COLO829 (cell line): ENCODE data around the gene KBTBD13.
A peak's percentile ranks its signal among the peaks of the same experiment; 100 is the strongest.
"Not testable (repeated sequence)": the region's sequence is repeated elsewhere in the genome, so short reads cannot be mapped to it uniquely, and the experiment has no call there.

ENCODE experiments used
- DNase-seq: peaks from one replicate; pipeline ENCODE4 v3.0.0; 2012; ENCODE audit warnings: low spot score

Gene KBTBD13

DNA sequence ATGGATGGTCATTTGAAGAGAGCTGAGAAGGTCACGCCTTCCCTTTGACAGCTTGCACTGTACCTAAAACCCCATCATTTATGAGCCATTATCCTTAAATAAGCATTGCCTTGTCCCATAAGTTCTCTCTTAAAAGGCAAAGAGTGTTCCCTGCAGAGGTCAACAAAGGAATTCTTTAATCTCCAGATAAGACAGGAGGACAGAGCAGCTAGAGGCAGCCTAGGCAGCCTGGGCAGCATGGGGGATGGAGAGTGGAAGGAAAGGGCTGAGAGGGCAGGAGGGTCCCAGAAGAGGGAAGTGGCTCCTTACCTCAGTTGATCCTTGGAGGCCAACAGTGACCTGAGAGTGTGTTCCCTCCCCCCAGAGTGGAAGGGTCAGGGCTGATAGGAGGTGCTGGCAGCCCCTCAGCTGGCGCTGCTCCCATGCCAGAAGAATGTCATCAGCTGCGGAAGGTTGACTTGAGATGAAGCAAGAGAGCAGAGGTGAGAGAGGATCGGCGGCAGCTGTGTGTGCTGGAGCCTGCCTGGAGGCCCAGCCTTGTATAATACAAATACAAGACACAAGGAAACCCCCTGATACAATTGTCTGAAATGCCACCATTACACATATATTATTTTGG lies 12.8 kb downstream of the KBTBD13 start:
- DNase-seq = no peak

DNA sequence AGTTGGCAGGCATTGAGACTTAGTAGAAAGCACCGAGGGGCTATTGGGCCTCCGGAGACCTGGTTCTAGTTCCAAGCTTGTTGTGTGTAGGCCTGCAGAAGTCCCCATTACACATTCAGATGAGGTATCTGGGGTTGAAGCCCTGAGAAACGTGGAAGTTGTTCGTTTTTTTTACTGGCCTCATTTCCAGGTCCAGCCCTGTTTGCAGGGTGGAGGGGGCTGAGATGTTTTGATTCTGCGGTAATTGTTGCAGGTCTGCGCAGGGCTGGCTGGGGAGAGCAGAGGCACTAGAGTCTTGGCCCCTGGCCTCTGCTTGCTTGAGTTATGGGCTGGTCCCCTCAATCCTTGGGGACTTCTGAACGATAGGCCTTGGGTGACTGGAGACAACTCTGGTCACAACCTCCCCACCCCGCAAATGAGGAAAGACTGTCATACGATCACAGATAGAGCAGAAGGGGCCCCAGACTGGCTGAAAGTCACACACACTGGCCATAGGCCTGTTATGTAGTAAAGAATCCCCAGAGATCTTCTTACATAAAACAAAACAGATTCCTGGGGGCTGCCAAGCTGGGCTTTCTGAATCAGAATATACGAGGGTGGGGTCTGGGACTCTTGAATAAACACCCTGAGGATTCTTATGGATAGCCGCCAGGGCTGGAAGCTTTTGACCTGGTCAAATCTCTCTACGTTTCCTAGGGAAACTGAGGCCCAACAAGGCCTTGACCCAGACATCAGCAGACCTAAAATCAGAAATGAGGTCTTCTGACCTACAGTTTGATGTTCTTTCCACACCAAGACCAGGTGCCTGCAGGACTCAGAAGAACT lies 15.6 kb downstream of the KBTBD13 start:
- no peak for DNase-seq

DNA sequence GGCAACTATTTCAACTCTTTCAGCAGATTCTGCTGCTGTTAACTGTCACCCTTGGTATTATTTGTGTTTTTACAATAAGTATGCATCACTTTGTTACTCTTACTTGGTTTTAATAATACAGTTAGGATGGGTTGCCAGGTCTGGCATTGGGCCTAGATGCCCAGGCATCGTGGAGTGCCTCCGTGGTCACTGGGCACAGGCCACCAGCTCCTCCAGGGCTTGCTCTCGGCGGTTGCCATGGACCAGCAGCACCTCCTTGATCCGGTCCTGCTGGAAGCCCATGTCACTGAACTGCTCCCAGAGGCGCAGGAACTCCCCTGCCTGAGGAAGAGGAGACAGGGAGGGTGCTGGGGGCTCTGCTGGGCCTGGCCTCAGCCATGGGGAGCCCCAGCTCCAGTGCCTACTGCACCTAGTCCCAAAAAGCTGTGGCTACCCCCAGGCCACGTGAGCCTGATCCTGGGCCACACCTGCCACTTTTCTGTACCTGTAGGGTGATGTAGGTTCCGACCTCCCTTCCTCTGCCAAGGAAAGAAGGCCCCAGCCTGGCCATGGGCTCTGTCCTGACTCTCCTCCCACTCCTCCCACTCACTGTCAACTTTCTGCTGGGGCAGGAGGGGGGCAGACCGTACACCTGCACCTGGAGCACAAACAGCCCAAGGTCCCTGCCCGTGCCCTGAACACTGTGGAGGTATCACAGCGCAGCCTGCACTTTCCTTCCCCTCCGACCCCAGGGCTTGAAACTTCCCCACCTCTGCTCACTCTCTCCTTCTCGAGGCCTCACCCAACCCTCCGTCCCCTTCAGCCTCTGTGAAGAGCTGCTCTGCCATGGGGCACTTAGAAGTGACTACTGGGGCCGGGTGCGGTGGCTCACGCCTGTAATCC lies 16.6 kb downstream of the KBTBD13 start:
- no peak for DNase-seq

DNA sequence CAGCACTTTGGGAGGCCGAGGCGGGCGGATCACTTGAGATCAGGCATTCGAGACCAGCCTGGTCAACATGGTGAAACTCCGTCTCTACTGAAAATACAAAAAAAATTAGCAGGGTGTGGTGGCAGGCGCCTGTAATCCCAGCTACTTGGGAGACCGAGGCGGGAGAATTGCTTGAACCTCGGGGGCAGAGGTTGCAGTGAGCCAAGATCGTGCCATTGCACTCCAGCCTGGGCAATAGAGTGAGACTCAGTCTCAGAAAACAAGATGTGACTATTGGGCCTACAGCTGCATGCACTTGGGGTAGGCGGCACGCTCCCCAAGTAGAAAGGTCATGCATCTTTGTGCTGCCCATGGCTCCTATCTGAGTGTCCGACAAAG lies 17.2 kb downstream of the KBTBD13 start:
- not testable (repeated sequence) for DNase-seq

DNA sequence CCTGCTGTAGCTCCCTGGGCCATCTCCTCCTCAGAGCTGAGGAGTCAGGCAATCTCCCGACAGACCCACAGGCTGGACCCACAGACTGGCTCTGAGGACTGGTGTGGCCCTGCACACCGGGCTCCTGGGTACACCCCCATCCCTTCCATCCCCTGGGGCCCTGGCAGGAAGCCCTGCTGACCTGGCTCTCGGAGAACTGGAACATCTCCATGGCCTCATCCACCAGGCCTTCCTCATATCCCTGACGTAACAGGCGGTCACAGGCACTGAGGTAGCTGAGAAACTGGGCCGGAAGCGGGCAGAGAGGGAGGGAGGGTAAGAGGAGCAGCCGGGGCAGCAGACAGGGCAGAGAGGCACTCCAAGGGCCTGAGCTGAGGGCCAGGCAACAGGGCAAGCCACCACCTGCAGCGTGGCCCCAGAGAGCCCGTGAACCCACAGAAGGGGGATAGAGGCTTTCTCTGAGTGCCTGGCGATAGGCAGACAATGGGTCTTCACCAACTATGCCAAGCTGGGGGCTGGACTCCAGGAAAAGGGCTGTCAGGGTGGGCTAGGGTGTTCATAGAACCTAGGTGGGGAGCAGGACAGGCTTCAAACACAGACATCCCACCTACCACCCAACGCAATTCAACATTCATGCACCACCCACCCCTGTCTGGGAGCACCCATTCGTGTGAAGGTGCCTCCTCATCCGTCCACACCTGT lies 17.9 kb downstream of the KBTBD13 start:
- no peak for DNase-seq

DNA sequence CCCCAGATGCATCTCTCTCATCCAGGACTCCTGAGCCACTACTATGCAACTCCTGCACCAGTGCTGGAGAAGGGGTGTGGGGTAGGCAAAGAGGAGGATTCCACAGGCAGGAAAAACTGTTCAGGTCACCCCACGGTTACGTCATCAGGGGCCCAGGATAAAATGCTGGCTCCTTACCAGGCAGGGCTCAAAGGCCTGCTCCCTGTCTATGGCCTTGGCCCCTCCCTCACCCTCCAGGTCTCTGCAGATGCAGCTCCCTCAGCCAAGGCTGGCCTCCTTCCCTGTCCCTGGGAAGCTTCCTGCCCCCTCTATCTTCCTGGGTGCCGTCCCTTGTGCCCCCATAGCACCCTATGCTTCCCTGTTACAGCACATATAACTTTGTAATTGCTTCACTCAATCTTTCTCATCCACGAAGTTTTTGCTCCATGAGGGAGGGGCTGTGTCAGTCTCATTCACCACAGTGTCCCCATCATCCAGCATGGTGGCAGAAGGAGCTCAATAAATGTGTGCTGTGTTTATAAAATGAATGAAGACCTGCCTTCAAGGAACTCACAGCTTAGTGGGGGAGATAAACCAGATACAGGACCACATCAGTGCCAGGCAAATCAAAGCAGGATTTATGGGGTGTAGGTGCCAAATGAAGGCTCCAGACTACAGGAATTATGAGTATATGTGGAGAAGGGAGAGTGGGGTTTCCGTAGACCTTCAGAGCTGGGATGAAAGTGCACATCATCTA lies 18.6 kb downstream of the KBTBD13 start:
- no peak for DNase-seq

DNA sequence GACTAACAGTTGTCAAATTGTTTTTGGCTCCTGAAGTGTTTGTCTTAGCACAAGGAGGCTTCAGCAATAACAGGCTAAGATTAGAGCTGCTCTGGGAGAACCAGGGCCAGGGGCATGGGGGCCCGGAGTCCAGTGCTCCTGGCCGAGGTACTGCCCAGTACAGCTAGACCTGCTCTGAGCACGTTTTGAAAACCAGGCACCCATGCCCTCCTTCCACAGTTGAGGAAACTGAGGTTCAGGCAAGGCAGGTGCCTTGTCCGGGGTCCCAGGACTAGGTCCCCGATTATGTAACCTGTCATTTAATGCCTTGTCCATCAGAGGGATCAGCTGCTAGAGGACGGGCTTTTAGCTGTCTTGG lies 19.2 kb downstream of the KBTBD13 start:
- no peak for DNase-seq

DNA sequence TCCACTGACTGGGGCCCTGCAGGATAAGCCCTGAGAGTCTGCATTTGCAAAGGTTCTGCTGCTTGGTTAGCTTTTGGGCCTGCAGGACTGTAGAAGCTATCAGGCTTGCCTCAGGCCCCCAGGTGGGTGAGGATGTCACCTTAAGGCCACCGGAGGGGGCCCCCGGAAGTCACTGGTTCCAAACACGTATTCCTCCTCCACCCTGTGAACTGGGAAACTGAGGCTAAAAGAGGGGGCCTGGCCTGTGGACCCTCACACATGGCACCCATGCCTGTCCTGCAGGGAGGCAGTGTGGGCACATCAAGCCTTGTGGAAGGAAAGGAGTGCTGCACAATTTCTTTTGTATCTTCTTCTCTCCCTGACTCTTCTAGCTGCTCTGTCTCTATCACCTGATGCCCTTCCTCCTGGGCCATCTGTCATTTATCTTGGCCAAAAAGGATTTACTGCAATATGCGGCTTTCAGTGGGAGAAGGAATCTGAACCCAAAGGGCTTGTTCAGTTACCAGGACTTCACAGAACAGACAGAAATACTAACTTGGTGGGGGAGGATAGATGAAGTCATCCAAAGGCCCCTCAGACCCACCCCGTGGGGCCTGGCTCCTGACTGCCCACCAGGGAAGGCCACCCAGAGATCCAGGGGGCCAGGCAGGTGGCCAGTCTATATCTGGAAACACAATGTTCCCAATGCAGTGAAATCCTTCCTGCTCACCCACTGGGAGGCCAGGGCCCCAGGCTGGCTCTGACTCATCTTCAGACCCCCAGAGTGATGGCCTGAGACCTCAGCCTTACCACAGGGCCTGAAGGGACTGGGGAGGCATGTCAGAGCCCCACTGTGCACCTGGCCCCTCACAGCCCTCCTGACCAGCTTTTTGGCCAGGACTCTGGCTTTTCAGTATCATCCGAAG lies 20.2 kb downstream of the KBTBD13 start:
- DNase-seq = no peak

DNA sequence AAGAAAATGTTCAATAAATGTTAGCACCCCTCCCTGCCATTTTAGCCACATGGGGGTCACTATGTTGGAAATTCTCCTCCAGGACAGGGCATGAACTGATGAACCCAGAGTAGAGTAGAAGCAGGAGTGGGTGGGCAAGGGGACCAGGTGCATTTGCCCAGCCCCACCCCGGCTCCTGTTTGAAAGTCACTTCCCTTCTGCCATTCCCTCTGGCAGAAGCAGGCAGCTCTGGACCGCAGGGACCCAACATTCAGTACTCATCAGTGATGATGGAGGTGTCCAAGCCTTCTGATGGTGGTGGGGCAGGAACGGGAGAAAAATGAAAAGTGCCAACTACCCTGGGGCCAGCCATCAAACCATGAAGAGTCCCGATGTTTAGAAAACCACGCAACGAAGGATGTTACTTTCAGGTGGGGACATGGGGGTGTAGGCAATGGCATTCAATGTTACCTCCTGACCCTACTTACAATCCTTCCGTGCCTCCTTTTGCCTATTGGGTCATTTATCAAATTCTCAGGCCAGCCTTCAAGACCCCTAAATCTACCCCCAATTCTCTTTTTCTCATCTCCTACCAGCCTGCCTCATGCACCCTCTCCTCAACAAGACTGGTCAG lies 21.2 kb downstream of the KBTBD13 start:
- DNase-seq = no peak

DNA sequence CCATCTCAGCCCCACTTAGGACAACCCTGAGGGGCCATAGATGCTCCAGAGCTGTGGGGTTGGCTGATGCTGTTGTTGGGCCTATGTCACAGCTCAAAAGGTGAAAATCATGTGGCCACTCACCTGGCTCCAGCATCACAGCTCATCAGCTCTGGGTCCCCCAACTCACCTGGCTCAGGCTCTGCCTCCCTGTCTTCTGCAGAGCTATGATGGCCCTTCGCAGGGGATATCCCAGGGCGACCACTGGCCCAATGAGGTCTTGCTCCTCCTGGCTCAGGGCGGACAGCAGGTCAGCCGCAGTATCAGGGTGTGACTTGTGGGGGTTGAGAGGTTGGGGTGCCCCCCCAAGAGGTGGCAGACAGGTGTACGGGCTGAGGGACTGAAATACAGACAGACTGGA lies 22.8 kb downstream of the KBTBD13 start:
- DNase-seq = no peak

DNA sequence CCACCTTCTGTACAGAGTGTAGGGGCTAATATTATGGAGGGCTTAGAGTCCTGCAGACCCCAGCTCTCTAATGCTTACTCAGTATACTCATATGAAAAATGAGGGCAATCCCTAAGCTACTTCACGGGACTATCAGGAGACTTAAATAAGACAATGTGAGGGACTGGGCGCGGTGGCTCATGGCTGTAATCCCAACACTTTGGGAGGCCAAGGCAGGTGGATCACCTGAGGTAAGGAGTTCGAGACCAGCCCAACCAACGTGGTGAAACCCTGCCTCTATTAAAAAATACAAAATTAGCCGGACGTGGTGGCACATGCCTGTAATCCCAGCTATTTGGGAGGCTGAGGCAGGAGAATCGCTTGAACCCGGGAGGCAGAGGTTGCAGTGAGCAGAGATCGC lies 23.3 kb downstream of the KBTBD13 start:
- DNase-seq = not testable (repeated sequence)

DNA sequence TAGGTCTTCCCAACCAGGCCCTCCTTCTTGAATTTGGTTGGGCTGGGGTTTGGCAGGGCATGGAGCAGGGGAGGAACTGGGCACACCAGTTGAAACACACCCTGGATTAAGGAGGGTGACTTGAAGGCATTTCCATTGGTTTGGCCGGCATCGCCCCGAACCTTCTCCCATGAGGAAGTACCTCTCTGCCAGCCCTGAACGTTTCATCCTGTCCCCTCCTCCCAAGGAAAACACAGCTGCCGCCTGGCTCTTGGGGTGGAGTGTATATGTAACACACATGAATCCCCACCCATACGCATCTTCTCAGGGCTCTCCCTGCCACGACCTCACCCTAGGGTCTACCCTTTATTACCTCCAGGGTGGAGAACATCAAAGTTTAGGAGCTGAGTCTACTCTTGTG lies 23.9 kb downstream of the KBTBD13 start:
- DNase-seq = no peak

DNA sequence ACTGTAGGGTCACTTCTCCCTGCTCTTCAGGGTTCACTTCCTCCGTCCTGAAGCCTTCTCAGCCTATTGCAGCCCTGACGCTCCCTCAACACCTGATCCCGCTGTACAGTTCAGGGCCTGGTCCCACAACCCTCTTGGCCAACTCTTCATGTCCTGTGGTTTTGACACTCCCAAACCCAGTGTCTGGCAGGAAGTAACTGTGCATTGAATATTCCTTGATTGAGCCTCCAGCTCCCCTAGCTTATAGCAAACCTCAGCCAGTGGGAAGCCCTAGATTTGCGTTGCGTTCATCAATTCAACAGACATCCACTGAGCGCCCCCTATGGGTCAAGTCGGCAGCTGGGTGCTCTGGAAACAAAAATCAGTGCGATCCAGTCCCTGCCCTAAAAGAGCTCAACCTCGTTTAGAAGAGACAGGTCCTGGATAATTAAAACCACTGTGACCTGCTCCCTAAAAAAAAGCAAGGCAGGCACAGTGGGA lies 24.9 kb downstream of the KBTBD13 start:
- DNase-seq = no peak

DNA sequence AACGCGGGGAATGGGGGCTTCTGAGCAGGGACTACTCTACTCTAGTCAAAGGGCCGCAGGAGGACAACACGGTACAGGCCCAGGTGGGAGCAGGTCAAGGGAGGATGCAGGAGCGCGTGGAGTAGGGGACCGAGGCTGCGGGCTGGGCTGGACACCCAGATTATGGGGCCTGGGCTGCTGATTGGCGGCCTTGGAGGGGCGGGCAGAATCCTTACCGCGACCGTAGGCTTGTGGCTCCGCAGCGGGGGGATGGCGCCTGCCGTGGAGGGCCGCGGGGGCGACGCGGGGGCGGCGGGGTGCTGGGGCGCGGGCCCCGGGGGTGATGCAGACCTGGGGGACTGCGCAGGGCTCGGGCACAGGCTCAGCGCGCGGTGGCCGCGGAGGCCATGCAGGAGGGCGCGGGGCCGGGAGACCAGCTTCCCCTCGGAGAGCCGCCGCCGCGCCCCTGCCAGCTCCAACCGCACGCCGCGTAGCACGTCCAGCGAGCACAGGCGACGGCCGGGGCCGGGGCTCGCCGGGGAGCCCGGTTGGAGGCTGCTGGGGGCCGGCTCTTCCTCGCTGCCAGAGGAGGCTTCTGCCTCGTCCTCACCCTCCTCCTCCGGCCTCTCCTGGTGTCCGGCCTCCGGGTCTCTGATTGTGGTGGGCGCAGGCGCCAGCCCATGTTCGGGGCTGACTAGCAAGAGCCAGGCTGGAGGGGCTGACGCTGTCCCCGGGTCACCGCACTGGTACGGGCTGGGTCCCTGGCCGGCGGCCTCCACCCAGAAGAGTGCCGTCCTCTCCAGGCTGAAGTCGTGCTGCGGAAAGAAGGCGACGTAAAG lies 25.6 kb downstream of the KBTBD13 start:
- DNase-seq = no peak

DNA sequence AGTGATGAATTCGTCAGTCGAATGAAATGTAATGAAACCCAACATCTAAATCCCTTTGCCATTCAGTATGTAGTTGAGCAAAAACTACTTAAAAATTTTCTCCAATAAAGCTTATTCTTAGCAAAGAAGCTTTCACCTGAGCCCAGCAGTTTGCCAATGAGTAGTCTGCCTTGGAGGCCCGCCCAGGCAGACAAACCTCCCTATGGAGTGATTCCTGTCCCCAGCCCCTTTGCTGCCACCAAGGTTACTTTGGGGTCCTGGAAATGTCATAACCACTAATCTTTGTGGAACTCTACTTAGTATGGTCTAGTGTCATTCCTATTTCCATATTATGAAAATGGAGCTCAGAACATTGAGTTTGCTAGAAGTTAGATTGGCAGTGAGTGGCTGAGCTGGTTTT lies 26.4 kb downstream of the KBTBD13 start:
- DNase-seq = no peak

DNA sequence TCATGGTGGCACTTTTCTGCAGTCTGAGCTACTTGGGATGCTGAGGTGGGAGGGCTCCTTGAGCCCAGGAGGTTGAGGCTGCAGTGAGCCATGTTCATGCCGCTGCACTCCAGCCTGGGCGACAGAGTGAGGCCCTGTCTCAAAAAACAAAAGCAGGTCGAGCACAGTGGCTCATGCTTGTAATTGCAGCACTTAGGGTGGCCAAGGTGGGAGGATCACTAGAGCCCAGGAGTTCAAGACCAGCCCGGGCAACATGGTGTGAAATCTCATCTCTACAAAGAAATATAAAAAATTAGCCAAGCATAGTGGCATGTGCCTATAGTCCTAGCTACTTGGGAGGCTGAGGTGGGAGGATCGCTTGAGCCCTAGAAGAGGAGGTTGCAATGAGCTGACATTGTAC lies 28.5 kb downstream of the KBTBD13 start:
- no peak for DNase-seq

DNA sequence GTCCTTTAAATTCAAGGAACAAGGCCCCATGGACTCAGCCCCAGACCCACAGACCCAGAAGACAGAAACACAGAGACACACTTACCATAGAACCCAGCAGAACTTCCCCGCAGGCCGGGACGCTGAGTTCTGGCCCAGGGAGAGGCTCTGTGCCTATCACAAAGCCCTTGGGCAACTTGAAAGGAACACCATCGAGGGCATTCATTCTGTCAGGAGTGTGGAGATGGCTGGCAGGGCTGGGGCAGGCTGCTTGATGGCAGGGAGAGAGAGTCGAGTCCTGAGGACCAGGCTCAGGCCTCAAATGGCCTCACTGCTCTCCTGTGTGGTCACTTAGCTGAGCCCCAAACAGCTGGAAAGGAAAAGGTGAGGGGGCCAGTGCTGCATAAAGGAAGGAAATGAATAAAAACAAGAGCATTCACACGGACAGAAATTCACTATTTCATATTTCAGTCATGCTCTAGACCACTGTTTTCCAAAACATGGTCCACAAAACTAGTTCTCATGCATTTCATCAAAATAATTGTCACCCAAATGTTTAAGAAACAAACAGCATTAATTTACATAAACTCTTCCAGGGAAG lies 29.6 kb downstream of the KBTBD13 start:
- no peak for DNase-seq

DNA sequence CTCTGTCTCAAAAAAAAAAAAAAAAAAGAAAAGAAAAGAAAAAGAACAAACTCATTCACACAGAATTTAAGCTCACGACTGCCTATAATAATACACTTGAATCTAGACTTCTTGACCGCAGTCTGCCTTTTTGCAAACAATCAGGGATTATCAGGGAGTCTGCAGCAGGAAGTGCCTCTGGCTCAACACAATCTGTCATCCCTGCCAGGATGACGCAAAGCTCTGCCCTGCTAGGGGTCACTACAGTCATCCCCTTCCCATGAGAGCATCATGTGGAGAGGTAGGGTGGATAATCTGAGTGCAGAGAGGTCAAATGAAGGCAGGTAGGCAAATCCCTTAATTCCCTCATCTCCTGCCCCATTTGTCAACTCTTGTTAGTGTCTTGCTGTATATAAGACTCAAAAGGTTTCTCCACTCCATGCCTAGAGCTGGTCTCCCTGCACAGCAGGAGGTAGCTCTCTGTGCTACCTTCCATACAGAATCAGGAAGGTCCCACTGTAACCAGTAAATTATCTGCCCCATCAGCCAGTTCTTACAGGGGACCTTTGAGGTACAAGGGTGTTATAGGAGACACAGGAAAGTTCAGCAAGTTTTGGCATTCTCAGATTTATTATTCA lies 34.2 kb downstream of the KBTBD13 start:
- peak; percentile 54 for DNase-seq
